GM18861 (cell line): ENCODE measurements around the gene TMEM255B.

Source experiments
- ATAC-seq: cut with Tn5 transposase; IDR thresholded peaks from one replicate; pipeline ENCODE4 v1.9.1; 2021; ENCODE audit not compliant: unreplicated experiment

TMEM255B gene

DNA sequence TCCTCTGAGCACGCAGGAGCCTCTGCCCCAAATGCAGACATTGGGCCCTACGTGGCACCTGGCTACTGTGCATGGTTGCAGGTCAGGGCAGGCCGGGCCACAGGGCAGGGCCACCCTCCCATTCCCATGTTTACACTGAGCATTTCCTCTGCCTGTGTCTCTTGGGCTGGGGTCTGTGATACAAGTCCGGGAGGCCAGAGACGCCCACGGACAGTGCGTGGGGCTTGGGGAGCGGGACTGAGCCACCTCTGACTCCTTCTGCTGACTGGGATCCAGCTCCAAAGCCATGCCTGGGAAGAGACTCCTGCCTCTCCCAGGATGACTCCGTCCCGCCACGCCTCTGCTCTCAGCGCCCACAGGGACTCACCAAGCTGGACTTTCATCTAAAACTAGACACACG is 86.0 kb downstream of the TMEM255B start:
- ATAC-seq = no peak

DNA sequence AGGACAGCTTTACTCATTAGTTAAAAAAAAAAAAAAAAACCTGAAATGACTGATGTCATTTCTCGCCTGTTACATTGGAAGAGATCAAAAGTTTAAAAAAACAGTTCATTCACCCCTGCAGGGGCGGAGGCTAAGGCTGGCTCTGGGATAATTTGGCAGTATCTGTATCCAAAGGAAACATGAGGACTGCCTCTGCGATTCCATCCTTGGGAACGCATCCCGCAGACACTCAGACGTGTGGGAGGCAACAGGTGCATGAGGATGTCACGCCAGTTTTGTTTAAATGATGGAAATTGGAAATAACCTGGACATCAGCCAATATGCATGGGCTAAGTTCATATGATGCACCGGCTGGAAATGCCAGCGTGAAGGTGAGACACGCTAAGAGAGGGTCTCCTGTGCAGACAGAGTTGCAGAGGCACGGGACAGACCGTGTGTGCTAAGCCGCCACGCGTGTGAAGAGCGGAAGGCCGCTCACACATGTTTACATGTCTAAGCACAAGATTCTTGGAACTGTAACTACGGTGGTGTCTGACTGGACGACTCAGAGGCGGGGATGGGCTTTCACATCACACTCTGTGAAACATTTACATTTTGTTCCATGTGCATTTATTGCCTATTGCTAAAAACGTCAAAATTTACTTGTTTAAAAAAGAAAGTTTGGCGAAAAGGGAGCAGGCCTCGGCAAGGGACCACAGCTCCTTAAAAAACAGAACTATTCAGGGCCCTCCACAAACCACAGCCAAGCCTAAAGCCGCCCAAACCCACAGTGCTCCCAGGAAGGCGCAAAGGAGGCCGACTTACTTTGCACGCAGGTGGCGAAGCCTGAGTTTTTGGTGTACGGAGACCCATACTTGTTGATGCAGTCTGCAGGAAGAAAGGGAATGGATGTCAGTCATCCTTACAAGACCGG is 87.0 kb downstream of the TMEM255B start:
- no peak for ATAC-seq

DNA sequence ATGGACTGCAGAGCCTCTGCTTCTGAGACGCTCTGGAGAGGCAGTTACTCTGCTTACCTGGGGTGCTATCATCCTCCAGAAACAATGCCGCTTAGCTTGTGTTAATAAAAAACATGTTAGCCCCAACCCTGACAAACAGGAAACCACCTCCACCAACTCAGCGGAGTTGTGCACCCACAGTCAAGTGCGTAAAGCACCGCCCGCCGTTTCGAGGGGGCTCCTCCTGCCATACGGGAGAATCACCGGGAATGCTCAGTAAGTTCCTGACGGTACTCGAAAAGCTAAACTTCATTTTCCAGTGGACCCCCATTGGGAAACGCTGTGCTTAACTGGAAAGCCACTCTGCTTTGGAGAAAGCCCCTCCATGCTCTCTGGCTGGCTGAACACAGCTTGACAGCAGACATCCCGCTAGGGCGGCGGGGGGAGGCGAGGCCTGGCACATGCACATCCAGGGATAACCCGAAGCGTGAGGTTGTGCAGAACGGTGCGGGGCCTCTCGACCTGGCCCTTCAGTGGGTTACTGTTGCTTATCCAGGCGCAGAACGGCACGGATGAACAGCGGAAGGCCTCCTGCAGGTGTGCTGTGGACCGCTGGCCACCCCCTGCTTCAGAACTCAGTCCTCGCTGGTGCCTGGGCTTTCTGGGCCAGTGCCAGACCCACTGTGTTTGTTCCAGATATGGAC is 87.8 kb downstream of the TMEM255B start:
- no peak for ATAC-seq

DNA sequence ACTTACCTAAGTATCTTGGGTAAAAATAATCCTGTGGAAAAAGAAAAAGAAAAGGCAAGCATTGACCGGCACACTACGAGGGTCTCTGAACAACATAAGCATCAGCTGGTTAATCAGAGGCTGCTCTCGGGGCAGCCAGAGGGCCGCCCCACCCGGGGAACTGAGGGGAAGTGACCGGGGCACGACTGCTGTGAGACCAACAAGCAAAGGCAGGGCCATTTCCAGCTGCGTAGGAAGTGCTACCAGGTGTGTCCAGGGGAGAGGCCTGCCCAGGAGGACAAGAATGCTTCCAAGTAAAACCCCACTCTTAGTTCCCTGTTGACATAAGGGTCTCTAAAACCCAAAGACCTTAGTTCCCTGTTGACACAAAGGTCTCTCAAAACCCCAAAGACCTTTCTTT is 89.0 kb downstream of the TMEM255B start:
- no peak for ATAC-seq

DNA sequence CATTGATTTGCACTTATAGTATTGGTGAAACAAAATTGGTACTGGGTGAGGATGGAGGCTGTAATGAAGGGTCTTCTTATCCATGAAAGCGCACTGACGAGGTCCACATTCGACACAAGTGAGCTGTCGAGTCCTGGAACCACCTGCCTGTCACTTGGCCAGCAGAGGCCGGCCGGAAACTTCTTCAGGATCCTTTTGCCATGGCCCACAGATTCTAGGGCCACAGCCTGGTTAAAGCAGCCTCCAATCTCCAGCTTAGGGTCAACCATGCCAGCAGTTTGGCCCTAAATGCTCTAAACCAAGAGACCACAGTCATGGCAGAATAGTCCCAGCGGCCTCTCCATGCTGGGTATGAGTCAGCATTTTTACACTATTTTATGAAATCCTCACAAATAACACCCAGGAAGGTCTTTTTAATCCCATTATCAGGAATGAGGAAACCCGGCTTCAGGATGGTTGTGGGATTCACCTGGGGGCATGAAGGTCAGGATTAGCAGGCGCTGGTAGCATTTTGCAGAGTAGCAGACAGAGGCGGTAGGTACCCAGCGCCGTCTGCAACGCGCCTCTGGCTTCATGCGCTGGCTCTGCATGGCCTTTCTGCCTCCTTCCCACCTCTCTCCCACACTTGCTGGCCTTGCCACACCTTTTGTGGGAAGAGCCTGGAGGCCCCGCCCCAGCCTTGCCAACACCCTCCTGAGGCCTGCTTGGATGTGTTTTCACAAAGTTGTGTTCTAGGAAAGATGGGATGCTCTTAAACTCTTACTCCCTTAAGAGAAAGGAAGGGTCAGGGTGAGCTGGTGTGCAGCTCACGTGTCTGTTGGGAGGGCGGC is 89.6 kb downstream of the TMEM255B start:
- no peak for ATAC-seq

DNA sequence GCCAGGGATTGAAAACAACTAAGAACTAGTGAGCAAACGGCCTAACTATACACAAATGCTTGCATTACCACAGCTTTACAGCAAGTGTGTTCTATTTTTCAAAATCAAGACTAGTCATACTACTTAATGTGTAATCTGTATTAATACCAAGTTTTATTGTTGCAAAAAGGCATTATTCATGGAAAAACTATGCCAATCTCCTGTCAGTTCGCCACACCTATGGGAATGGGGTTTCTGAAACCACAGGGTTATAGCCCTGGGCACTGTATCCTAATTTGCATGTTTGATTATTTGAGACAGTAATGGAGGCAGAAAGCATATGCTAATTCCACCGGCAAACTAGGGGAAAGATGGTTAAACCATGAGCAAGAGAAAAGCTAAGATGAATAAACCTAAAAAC is 90.5 kb downstream of the TMEM255B start:
- ATAC-seq = no peak

DNA sequence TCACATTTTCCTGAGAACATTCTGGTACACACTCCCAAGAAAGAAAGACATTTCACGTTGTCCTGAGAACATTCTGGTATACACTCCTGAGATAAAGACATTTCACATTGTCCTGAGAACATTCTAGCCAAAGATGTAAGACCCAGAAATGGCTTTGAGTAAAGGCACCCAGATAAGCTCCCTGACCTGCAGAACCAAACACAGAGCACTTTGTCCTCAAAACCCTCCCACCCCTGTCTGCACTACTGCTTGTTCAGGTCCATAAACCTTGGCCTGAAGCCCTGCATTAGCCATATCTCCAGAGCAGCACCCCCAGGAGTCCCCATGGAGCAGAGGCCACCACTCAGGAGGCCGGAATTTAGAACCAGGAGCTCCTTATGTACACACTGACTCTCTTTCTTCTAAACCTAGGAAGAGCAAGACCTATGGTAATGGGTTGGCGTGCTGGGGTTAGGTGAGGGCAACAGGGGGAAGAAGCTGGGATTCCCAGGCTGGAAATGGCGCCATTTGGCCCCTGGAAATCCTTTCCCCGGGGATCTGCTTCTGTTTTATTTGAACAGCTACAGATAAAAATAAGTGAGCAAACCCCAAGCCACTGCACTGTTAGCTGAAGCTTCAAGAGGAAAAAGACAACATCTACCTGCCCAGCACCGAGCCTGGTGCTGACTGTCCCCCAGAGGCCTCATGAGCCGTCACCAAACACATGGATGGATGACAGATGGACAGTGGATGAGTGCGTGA is 91.1 kb downstream of the TMEM255B start:
- ATAC-seq = no peak

DNA sequence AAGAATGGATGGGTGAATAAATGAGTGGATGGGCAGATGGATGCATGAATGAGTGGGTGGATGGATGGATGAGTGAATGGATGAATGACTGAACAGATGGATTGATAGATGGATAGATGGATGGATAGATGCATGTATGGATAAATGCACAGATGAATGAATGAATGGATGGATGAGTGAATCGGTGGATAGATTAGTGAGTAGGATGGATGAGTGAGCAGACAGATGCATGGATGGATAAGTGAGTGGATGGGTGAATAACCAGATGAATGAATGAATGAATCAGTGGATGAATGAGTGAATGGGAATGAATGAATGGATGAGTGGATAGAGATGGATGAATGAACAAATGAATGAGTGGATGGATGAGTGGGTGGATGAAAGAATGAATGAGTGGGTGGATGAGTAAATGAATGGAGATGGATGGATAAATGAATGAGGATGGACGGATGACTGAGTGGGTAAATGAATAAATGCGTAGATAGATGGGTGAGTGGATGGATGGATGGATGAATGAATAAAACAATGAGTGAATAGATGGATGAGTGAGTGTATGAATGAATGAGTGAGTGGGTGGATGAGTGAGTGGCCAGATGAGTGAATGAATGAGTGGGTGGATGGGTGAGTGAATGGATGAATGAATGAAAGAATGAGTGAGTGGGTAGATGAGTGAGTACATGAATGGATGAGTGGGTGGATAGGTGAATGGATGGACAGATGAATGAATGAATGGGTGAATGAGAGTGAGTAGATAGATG is 91.9 kb downstream of the TMEM255B start:
- no peak for ATAC-seq

DNA sequence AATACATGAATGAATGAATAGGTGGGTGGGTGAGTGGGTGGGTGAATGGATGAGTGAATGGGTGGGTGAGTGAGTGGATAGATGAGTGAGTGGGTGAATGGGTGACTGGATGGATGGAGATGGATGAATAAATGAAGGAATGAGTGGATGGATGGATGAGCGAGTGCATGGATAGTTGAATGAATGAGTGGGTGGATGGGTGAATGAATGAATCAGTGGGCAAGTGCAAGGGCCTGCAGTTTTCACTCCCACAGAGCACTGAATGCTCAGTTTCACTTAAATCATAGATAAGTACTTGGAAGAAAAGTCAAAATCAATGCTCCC is 92.4 kb downstream of the TMEM255B start:
- ATAC-seq = no peak

DNA sequence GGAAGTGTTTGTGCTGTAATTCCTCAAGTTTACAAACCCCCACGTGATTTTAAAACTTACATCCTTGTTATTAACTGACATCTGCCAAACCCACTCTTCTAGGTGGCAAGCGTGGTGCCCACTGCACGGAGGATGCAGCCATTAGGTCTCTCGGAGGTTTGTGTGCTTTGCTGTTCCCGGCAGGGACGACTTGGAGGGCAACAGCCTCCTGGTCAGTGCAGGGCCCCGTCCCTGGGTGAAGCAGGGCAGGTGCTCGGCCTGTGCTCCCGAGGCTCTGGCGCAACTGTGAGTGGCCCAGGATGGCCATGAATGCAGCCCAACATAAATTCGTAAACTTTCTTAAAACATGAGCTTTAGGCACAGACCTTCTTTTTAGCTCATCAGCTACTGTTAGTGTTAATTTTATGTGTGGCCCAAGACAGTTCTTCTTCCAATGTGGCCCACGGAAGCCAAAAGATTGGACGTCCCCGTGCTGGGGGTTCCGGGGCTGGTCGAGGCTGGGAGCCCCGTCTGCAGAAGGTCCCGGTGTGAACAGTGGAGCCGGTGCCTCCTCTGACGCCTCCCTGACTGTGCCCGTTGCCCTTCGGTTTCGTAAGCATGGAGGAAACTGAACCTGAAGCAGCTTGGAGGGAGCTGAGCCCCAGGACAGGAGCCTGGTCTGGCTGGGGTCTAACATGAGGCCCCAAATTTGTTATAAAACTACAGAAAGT is 93.0 kb downstream of the TMEM255B start:
- no peak for ATAC-seq

DNA sequence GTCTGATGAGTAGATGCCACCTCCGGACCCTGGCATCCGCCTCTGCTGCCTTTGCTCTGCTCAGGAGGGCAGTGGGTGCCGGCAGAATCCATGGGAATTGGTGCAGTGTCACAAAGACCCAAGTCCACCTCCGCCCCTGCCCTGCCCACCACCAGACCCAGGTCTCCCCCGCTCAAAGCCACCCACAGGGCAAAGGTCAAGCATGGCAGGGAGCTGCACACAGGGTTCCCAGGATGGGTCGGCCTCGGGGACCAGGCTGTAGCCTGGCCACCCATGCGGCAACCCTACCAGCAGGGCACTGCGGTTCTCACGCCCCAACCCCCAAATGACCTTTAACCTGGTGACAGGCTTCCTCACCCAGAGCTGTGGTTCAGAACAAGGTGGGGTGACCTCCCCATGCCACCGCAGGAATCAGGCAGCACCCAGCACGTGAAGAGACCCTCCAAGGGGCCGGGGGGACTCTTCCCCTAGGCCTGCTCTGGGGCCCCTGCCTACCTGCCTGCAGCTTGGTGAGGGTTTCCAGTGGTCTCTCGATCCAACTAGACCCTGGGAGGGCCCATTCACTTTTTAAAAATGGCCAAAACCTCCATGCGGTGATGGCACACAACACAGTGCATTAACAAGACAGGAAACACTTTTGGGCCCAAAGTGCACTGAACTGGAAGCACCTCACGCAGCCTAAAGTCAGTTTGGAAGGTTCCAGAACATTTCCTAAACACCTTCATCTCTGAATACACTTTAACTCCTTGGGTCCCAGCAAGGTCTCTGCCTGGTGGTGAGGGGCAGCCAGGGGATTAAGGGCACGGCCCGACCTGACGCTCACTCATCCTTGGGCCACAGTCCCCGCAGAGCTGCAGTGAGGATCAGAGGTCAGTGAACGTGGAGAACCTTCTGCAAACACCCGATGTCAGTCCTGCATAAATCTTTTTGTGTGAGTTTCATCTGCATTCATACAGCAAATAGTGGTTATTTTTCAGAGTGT is 93.8 kb downstream of the TMEM255B start:
- ATAC-seq = no peak

DNA sequence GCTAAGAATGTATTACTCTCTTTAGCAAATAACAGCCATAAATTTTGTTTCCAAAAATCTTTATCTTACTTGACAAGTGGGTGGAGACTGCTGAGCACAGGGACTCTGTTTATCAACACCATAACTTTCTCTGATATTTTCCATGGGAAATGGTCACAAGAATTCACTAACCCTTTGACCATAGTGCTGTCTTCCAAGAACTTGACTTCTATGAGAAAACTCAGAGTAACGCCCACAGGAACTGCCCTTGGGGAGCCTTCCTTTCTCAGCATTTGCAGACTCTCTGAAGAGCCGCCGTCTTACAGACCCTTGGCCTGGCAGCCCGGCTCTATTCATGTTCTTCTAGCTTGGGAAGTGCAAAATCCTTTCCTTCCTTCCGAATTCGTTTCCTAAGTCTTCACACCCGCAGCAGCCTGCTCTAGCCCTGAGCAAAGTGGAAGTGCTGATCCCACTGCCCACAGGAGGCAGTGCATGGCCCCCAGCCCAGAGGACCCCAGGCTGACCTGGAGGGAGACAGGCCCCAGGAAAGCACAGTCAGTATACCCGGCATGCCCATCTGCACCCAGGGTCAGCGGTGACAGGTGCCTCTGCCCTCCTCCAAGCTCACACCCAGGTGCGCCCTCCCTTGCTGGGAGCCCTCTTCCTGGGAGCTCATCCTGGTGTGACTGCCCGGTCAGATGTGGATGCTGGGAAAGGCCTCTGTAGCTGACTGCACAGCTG is 94.7 kb downstream of the TMEM255B start:
- no peak for ATAC-seq

DNA sequence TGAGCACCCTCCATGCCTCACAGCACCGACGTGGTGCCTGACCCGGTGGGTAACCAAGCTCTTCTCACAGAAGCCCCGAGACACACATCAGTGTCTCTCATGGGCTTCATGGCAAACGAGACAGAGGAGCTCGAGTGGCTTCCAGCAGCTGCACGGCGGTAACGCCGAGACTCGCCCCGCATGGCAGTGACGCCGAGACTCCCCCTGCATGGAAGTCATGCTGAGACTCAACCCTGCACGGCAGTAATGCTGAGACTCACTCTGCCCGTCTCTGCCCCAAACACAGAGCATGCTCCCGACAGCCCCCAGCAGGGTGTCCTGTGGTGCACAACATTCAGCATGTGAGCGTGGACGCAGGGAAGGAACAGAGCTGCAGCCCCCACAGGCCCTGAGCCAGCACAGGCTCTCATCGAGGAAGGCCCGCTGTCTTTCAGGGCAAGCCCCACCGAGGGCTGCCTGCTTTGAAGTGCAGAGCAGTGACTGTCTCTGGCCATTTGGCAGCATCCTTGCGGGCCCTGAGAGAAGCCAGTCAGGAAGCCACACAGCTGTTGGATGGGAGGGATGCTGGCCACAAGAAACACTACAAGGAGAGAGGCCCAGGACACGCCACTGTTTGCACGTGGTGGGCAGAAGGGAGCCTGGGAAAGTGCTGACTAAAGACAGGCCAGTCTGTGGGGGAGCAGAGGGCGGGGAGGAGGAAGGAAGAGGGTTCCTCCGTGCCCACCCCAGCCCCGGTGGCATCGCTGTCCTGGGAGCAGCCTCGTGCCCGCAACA is 95.4 kb downstream of the TMEM255B start:
- no peak for ATAC-seq

DNA sequence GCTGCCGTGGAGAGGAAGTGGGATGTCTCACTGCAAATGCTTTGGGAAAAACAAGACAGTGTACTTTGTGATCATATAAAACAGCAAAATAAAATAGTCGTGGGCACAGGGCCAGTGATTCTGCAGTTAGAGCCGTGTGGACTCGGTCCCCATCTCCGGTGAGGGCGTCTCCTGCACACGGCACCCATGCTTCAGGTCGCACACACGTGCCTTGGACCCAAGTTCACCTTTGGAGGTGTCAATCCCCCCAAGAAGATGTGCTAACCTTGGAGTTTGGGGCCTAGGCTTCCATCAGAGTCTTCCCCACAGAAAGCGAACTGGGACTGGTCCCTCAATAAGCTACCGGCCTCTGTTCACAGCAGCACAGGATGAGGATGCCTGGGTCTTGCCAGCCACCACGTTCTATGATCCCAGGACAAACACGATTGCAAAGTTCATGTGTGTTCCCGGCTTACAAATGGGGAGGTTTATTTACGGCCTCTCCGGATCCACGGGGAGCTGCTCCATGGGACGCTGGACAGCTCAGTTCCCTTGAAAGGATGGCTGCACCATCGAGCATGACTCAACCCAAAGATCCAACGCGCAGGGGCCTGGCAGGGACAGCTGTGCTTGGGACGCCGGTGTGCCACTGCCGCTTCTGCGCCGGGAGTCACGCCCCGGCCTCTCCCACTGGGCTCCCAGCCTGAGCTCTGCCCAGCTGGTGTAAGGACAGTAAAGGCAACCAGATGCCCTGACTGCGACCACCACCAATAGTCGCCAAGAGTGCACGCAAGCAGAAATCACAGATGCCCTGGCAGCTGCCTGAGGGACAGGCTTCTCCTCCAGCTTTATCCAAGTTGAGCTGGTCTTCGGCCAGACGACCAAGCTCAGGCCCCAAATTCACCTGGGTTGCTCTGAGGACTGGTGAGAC is 96.2 kb downstream of the TMEM255B start:
- no peak for ATAC-seq

DNA sequence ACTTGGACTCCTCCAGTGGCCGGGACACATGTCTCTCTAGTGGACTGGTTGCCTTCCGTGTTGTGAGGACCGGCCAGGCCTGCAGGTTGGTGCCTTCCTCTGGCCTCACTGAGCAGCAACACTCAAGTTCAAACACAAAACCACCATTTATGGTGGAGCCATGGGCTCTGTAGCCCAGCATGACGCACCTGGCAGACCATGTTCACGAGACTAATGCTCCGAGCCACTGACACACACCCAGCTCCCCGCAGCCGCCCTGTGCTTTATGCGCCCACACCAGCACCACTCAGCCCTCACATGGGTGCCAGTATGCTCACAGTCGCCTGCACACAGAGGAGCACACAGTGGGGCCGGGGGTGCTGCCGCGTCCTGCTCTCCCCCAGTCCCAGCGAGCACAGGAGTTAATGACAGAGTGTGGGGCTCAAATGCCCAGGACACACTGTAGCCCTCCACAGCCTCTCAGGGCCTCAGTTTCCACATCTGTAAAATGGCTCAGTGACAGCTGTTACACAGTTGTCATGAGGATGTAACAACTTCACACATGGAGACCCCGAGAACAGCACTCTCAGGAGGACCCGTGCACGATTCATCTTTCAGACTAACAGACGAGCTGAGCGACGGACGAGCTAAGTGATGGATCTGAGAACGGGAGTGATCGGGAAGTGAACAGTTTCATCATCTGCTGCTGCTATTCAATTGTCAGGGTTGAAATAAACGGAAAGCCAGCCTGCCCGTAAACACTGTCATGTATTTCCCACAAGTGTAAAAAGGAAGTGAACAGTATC is 97.1 kb downstream of the TMEM255B start:
- no peak for ATAC-seq
